ENCODE data around the gene TOP3B.

GRCh38 chr22:22026157-22026831 is 43.7 kb upstream of the TOP3B start:
- no peak for TF ChIP-seq CTCF (IDR thresholded peaks at IDR 0.05)
- TF ChIP-seq EZH2 (IDR thresholded peaks at IDR 0.05): no peak
- TF ChIP-seq EZH2phosphoT487 (IDR thresholded peaks at IDR 0.05): no peak

All from neural progenitor cell (in vitro differentiated cells).